GM23338 (cell line): ENCODE results near the gene OR5D14. TPM values are rescaled to one million over a fixed set of nuclear protein-coding genes. Genes with fewer than 3 reads are reported as not detected.

Experiments
- ATAC-seq: fragments of 200-7000 bp; cut with Tn5 transposase; 3 replicates; pipeline ENCODE4 v1.9.1; 2020
- DNase-seq: peaks from one replicate; pipeline ENCODE4 v3.0.0-alpha.2; 2015; ENCODE audit warnings: low spot score
- H2AFZ ChIP-seq: fragments of 200-600 bp; sonication (generic); 2 replicates; pipeline ENCODE4 v1.8.0; 2016; ENCODE audit warnings: antibody characterized with exemption, mild to moderate bottlenecking, moderate library complexity
- H3F3A ChIP-seq: fragments of 200-600 bp; sonication (generic); replicated peaks from 2 replicates; pipeline ENCODE4 v1.8.0; 2017; ENCODE audit warnings: antibody characterized with exemption, mixed run types, low read depth
- H3K27ac ChIP-seq: fragments of 200-600 bp; sonication (generic); 2 replicates; pipeline ENCODE4 v1.6.1; 2016; ENCODE audit warnings: low read depth
- H3K27me3 ChIP-seq: fragments of 200-600 bp; sonication (generic); 2 replicates; pipeline ENCODE4 v1.8.0; 2016; ENCODE audit warnings: mild to moderate bottlenecking, mixed run types, moderate library complexity; ENCODE audit not compliant: insufficient read depth
- H3K36me3 ChIP-seq: fragments of 200-600 bp; sonication (generic); 2 replicates; pipeline ENCODE4 v1.8.0; 2016; ENCODE audit warnings: mild to moderate bottlenecking; ENCODE audit not compliant: insufficient read depth
- H3K4me1 ChIP-seq: fragments of 200-600 bp; sonication (generic); 2 replicates; pipeline ENCODE4 v1.8.0; 2016; ENCODE audit warnings: mild to moderate bottlenecking, moderate library complexity; ENCODE audit not compliant: insufficient read depth
- H3K4me2 ChIP-seq: fragments of 200-600 bp; sonication (generic); 2 replicates; pipeline ENCODE4 v1.7.1; 2017; ENCODE audit warnings: mixed run types
- H3K4me3 ChIP-seq: fragments of 200-600 bp; sonication (generic); 2 replicates; pipeline ENCODE4 v1.6.1; 2016; ENCODE audit warnings: mixed run types
- H3K79me2 ChIP-seq: fragments of 200-600 bp; sonication (generic); replicated peaks from 2 replicates; pipeline ENCODE4 v1.8.0; 2017; ENCODE audit warnings: mild to moderate bottlenecking; ENCODE audit not compliant: insufficient read depth
- H3K9me2 ChIP-seq: fragments of 200-600 bp; sonication (generic); 2 replicates; pipeline ENCODE4 v1.8.0; 2017; ENCODE audit not compliant: insufficient read depth
- H4K20me1 ChIP-seq: fragments of 200-600 bp; sonication (generic); replicated peaks from 2 replicates; pipeline ENCODE4 v1.8.0; 2017; ENCODE audit warnings: mild to moderate bottlenecking; ENCODE audit not compliant: insufficient read depth
- H3K27ac Mint-ChIP-seq: 2 replicates; pipeline ENCODE4 v1.8.0; 2020; ENCODE audit warnings: inconsistent platforms, mild to moderate bottlenecking, moderate library complexity, mixed read lengths
- H3K27me3 Mint-ChIP-seq: 3 replicates; pipeline ENCODE4 v1.8.0; 2022; ENCODE audit warnings: low read depth, mild to moderate bottlenecking, moderate library complexity, mixed read lengths, inconsistent platforms; ENCODE audit not compliant: insufficient read depth, poor library complexity
- H3K36me3 Mint-ChIP-seq: 3 replicates; pipeline ENCODE4 v1.8.0; 2021; ENCODE audit warnings: low read depth, mild to moderate bottlenecking, inconsistent platforms, moderate library complexity, mixed read lengths
- H3K4me1 Mint-ChIP-seq: 3 replicates; pipeline ENCODE4 v1.8.0; 2020; ENCODE audit warnings: mild to moderate bottlenecking, inconsistent platforms, mixed read lengths
- H3K4me3 Mint-ChIP-seq: 3 replicates; pipeline ENCODE4 v1.8.0; 2021; ENCODE audit warnings: moderate library complexity, mild to moderate bottlenecking, inconsistent platforms, mixed read lengths
- H3K9me3 Mint-ChIP-seq: 3 replicates; pipeline ENCODE4 v1.8.0; 2020; ENCODE audit warnings: moderate library complexity, mild to moderate bottlenecking, inconsistent platforms, mixed read lengths
- ETS1 ChIP-seq: IDR thresholded peaks from 2 replicates; pipeline ENCODE4 v1.6.1; 2016; ENCODE audit warnings: antibody characterized with exemption
- EZH2 ChIP-seq: fragments of 200-600 bp; sonication (generic); IDR thresholded peaks from one replicate; pipeline ENCODE4 v1.8.0; 2017; ENCODE audit warnings: antibody characterized with exemption, mild to moderate bottlenecking, low read depth; ENCODE audit not compliant: unreplicated experiment
- NANOG ChIP-seq: IDR thresholded peaks from 2 replicates; pipeline ENCODE4 v1.6.1; 2016; ENCODE audit warnings: antibody characterized with exemption, borderline replicate concordance
- POLR2AphosphoS5 ChIP-seq: IDR thresholded peaks from 2 replicates; pipeline ENCODE4 v1.6.1; 2016; ENCODE audit warnings: antibody characterized with exemption, low read depth
- REST ChIP-seq: IDR thresholded peaks from one replicate; pipeline ENCODE4 v1.6.1; 2018; ENCODE audit warnings: antibody characterized with exemption; ENCODE audit not compliant: unreplicated experiment
- STAT1 ChIP-seq: IDR thresholded peaks from one replicate; pipeline ENCODE4 v1.6.1; 2016; ENCODE audit warnings: antibody characterized with exemption; ENCODE audit not compliant: unreplicated experiment
- ZNF114 ChIP-seq: fragments of 250-450 bp; sonication (Bioruptor Pico); IDR thresholded peaks from 2 replicates; pipeline ENCODE4 v1.5.0; 2020; ENCODE audit warnings: mild to moderate bottlenecking, moderate library complexity
- ZNF331 ChIP-seq: fragments of 250-450 bp; sonication (Bioruptor Pico); IDR thresholded peaks from 2 replicates; pipeline ENCODE4 v1.5.0; 2020; ENCODE audit warnings: low read depth, mild to moderate bottlenecking, moderate library complexity
- polyA plus RNA-seq: library from polyadenylated mRNA; unstranded; fragments of >200 nt; fragmentation: Nextera tagmentation; extraction: Ambion mirVana; gene quantifications from 2 replicates; pipeline ENCODE4 v1.2.1, GENCODE V29; 2016
- total RNA-seq: library from RNA; depleted of rRNA; stranded (reverse); fragments of >200 nt; shearing (Covaris generic); gene quantifications from 2 replicates; pipeline ENCODE4 v1.2.3, GENCODE V29; 2014; rRNA removed

Gene OR5D14
- total and polyA plus RNA-seq, 2 experiments from 2014 or later: not detected

- TF ChIP-seq ETS1: no peak
- no peak for TF ChIP-seq REST
- TF ChIP-seq POLR2AphosphoS5: no peak
- TF ChIP-seq ZNF331 (CRISPR knock-in tag): no peak
Measured at GRCh38 chr11:55826919-55827318, 31.6 kb downstream of the OR5D14 start, which contains the start of gene OR5L2 (continued).

- H3K27me3 ChIP-seq: no peaks in the 10 kb centered on the region
- ATAC-seq (no peak), DNase-seq (no peak)
- peaks cover 4% of the 10 kb centered on the region for H3K36me3 ChIP-seq
- no peaks in the 10 kb centered on the region for H4K20me1 ChIP-seq
- H3K4me1 Mint-ChIP-seq: no peaks in the 10 kb centered on the region
- H2AFZ ChIP-seq: no peak within 1 kb of the TSS
- no peak within 1 kb of the TSS for H3K27ac Mint-ChIP-seq
- H3K79me2 ChIP-seq: no peaks in the 10 kb centered on the region
- H3F3A ChIP-seq: no peaks in the 10 kb centered on the region
- no peaks in the 10 kb centered on the region for H3K9me2 ChIP-seq
- no peak within 1 kb of the TSS for H3K4me3 ChIP-seq
- no peaks in the 10 kb centered on the region for H3K27me3 Mint-ChIP-seq
- peaks cover 89% of the 10 kb centered on the region for H3K9me3 Mint-ChIP-seq
- H3K36me3 Mint-ChIP-seq: peaks cover 13% of the 10 kb centered on the region; the same call in 2 of the 3 replicates
- H3K4me3 Mint-ChIP-seq: no peak within 1 kb of the TSS
- H3K27ac ChIP-seq: no peak within 1 kb of the TSS
- no peaks in the 10 kb centered on the region for H3K4me1 ChIP-seq
- H3K4me2 ChIP-seq: no peak within 1 kb of the TSS
- TF ChIP-seq POLR2AphosphoS5 (no peak), ETS1 (no peak), EZH2 (no peak), ZNF114 (CRISPR knock-in tag) (no peak), STAT1 (no peak), NANOG (no peak)
Measured at GRCh38 chr11:55838452-55838851, 43.1 kb downstream of the OR5D14 start, which contains the start of gene OR5D16. OR5D16 (plus strand) TSS chr11:55838752; CDS start chr11:55838752, 0 bp downstream.

Other genes with a start within 250 kb of the OR5D14 start
- gene OR4C15, start 241.1 kb upstream of the OR5D14 start, total RNA-seq: not detected in 2 replicates
- not detected in 2 replicates for gene OR4C15, start 241.1 kb upstream of the OR5D14 start, polyA plus RNA-seq
- not detected in 2 replicates for gene OR4C16, start 223.4 kb upstream of the OR5D14 start, total RNA-seq
- not detected in 2 replicates for gene OR4C16, start 223.4 kb upstream of the OR5D14 start, polyA plus RNA-seq
- gene OR4C11, start 187.9 kb upstream of the OR5D14 start, total RNA-seq: not detected in 2 replicates
- not detected in 2 replicates for gene OR4C11, start 187.9 kb upstream of the OR5D14 start, polyA plus RNA-seq
- not detected in 2 replicates for gene OR4P4, start 160.4 kb upstream of the OR5D14 start, total RNA-seq
- gene OR4P4, start 160.4 kb upstream of the OR5D14 start, polyA plus RNA-seq: not detected in 2 replicates
- not detected in 2 replicates for gene OR4S2, start 147.2 kb upstream of the OR5D14 start, total RNA-seq
- not detected in 2 replicates for gene OR4S2, start 147.2 kb upstream of the OR5D14 start, polyA plus RNA-seq
- not detected in 2 replicates for gene OR4C6, start 133.4 kb upstream of the OR5D14 start, total RNA-seq
- not detected in 2 replicates for gene OR4C6, start 133.4 kb upstream of the OR5D14 start, polyA plus RNA-seq
- gene OR5D13, start 22.1 kb upstream of the OR5D14 start, total RNA-seq: not detected in 2 replicates
- not detected in 2 replicates for gene OR5D13, start 22.1 kb upstream of the OR5D14 start, polyA plus RNA-seq
- gene OR5L1, start 15.8 kb downstream of the OR5D14 start, total RNA-seq: not detected in 2 replicates
- gene OR5L1, start 15.8 kb downstream of the OR5D14 start, polyA plus RNA-seq: not detected in 2 replicates
- not detected in 2 replicates for gene OR5D18, start 24.1 kb downstream of the OR5D14 start, total RNA-seq
- not detected in 2 replicates for gene OR5D18, start 24.1 kb downstream of the OR5D14 start, polyA plus RNA-seq
- gene OR5L2, start 31.7 kb downstream of the OR5D14 start, total RNA-seq: not detected in 2 replicates
- not detected in 2 replicates for gene OR5L2, start 31.7 kb downstream of the OR5D14 start, polyA plus RNA-seq
- gene OR5D16, start 43.2 kb downstream of the OR5D14 start, total RNA-seq: not detected in 2 replicates
- gene OR5D16, start 43.2 kb downstream of the OR5D14 start, polyA plus RNA-seq: not detected in 2 replicates
- not detected in 2 replicates for gene TRIM51, start 87.7 kb downstream of the OR5D14 start, total RNA-seq
- gene TRIM51, start 87.7 kb downstream of the OR5D14 start, polyA plus RNA-seq: 0.14 and 0.21 TPM in 2 replicates
- not detected in 2 replicates for gene OR5W2, start 119.0 kb downstream of the OR5D14 start, total RNA-seq
- gene OR5W2, start 119.0 kb downstream of the OR5D14 start, polyA plus RNA-seq: not detected in 2 replicates
- gene OR5I1, start 140.8 kb downstream of the OR5D14 start, total RNA-seq: not detected in 2 replicates
- gene OR5I1, start 140.8 kb downstream of the OR5D14 start, polyA plus RNA-seq: not detected in 2 replicates
- 0.10 and 0.58 TPM in 2 replicates for gene OR10AG1, start 174.4 kb downstream of the OR5D14 start, total RNA-seq
- gene OR10AG1, start 174.4 kb downstream of the OR5D14 start, polyA plus RNA-seq: 0.06 TPM in 1 of 2 replicates, not detected in the other
- gene OR5F1, start 199.1 kb downstream of the OR5D14 start, total RNA-seq: not detected in 2 replicates
- gene OR5F1, start 199.1 kb downstream of the OR5D14 start, polyA plus RNA-seq: not detected in 2 replicates
- not detected in 2 replicates for gene OR5AS1, start 232.1 kb downstream of the OR5D14 start, total RNA-seq
- gene OR5AS1, start 232.1 kb downstream of the OR5D14 start, polyA plus RNA-seq: not detected in 2 replicates